ENCODE results near the gene CAMK2D. TPM values are rescaled to one million over a fixed set of nuclear protein-coding genes. Genes with fewer than 3 reads are reported as not detected.
"Not testable (repeated sequence)": the region's sequence is repeated elsewhere in the genome, so short reads cannot be mapped to it uniquely, and the experiment has no call there.

Gene CAMK2D
- total RNA-seq, 3 donors from 2014 or later: 124 to 136 (median 133) TPM

- Mint-ChIP-seq H3K4me1 (ENCODE audit: low read depth) (peaks cover 39% of the 10 kb centered on the region), H3K36me3 (ENCODE audit: insufficient read depth) (peaks cover 15% of the 10 kb centered on the region), H3K4me3 (no peak overlapping the region), H3K27me3 (ENCODE audit: low read depth) (no peaks in the 10 kb centered on the region), H3K9me3 (no peaks in the 10 kb centered on the region)
- DNase-seq: no peak
- peak; percentile 21 to 42 for ATAC-seq
Observed at GRCh38 chr4:113697429-113697828, 64.1 kb downstream of the CAMK2D start.

GRCh38 chr4:113695328-113696169 lies 66.0 kb downstream of the CAMK2D start:
- peaks cover 13% of the 10 kb centered on the region for H3K36me3 Mint-ChIP-seq (ENCODE audit: insufficient read depth)
- peaks cover 37% of the 10 kb centered on the region for H3K4me1 Mint-ChIP-seq (ENCODE audit: low read depth)
- DNase-seq (no peak), ATAC-seq (peak; percentile 58 to 75)
- no peak overlapping the region for H3K4me3 Mint-ChIP-seq
- H3K27me3 Mint-ChIP-seq (ENCODE audit: low read depth): no peaks in the 10 kb centered on the region
- H3K9me3 Mint-ChIP-seq: no peaks in the 10 kb centered on the region

- Mint-ChIP-seq H3K27me3 (ENCODE audit: low read depth) (no peaks in the 10 kb centered on the region), H3K36me3 (ENCODE audit: insufficient read depth) (peaks cover 16% of the 10 kb centered on the region), H3K9me3 (no peaks in the 10 kb centered on the region), H3K4me1 (ENCODE audit: low read depth) (peaks cover 33% of the 10 kb centered on the region), H3K4me3 (no peak overlapping the region)
- ATAC-seq (no peak), DNase-seq (no peak)
Observed at GRCh38 chr4:113694008-113694407, 67.5 kb downstream of the CAMK2D start.

DNA sequence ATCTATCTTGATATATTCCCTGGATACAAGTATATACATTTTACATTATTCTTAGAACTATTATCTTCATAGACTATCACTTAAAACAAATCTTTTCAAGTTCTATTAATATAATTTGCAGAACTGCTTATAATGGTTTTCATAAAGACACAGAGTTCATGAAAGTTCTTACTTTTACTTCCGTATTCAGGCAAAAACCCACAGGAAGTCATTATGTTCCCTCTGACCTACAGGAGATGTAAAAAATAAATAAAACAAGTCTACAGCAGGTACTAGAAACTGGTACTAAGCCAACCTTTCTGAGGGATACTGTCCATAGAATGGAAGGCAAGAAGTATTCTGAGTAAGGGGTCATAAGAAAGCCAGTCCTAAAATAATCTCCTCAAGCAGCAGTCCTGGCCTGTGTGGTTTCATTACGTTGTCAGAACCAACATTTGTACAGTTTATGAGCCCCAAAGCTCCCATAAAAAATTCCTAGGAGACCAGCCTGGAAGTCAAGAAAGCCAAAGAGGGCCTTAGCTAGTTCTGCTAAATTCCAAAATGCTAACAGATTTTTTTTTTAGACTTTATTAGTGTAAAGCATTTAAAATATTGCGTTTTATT lies 68.6 kb downstream of the CAMK2D start:
- Mint-ChIP-seq H3K36me3 (ENCODE audit: insufficient read depth) (peaks cover 23% of the 10 kb centered on the region), H3K4me1 (ENCODE audit: low read depth) (peaks cover 35% of the 10 kb centered on the region), H3K4me3 (no peak overlapping the region), H3K27me3 (ENCODE audit: low read depth) (no peaks in the 10 kb centered on the region), H3K9me3 (no peaks in the 10 kb centered on the region)
- DNase-seq: no peak
- ATAC-seq: peak in 1 of 2 donors; percentile 57

- H3K4me3 Mint-ChIP-seq: no peak overlapping the region
- peaks cover 31% of the 10 kb centered on the region for H3K36me3 Mint-ChIP-seq (ENCODE audit: insufficient read depth)
- H3K27me3 Mint-ChIP-seq (ENCODE audit: low read depth): no peaks in the 10 kb centered on the region
- H3K9me3 Mint-ChIP-seq: no peaks in the 10 kb centered on the region
- no peak for ATAC-seq
- H3K4me1 Mint-ChIP-seq (ENCODE audit: low read depth): peaks cover 46% of the 10 kb centered on the region
- no peak for DNase-seq
Observed at GRCh38 chr4:113691676-113692075, 69.9 kb downstream of the CAMK2D start.

DNA sequence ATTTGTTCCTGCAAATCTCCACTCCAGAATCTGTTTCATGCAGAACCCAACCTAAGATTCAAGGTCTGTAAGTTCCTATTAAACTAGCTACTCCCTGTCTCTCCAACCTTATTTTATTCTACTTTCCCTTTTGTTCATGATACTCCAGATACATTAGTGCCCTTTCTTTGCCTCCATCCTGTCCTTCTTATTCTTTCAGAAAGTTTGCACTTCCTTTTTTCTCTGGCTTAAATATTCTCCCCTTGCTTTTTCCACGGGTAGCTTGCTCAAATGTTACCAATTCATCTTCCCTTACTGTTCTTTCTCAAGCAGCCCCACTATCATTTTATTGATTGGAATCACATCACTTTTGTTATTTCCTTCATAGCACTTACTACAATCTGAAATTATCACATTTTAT lies 72.1 kb downstream of the CAMK2D start:
- DNase-seq: no peak
- H3K9me3 Mint-ChIP-seq: no peaks in the 10 kb centered on the region
- ATAC-seq: no peak
- H3K27me3 Mint-ChIP-seq (ENCODE audit: low read depth): no peaks in the 10 kb centered on the region
- no peak overlapping the region for H3K4me3 Mint-ChIP-seq
- peaks cover 58% of the 10 kb centered on the region for H3K4me1 Mint-ChIP-seq (ENCODE audit: low read depth)
- H3K36me3 Mint-ChIP-seq (ENCODE audit: insufficient read depth): peaks cover 35% of the 10 kb centered on the region

DNA sequence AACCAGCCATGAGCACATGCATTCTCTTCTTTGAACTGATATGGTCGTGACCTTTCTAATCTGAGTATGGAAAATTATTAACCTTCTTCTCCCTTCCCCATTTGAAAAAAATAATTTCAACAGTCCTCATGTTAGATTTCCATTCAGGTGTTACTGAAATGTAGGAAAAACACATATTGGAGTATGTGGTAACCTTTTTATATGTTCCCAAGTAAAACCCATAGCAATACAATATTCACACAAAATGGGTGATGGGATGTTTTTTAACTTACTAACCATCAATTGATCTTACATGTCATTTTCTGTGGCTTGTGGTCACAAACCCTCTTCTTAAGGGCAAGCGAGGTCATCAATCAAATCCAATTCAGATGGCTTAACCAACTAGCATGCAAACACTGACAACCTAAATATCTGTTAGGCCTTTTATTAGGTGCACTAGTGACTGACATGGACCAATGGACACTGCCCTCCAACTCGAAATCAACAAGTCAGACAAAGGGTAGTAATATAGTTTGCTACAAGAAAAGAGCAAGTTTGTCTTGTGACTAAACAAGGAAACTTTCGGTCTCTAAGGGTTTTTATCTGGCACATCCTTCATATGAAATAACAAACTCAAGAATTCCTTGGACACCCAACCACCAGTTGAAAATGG lies 74.3 kb downstream of the CAMK2D start:
- no peak for DNase-seq
- H3K36me3 Mint-ChIP-seq (ENCODE audit: insufficient read depth): peaks cover 44% of the 10 kb centered on the region
- H3K9me3 Mint-ChIP-seq: no peaks in the 10 kb centered on the region

GRCh38 chr4:113685157-113685556 lies 76.4 kb downstream of the CAMK2D start:
- not testable (repeated sequence) for H3K27me3 Mint-ChIP-seq (ENCODE audit: low read depth); H3K4me3 Mint-ChIP-seq; H3K9me3 Mint-ChIP-seq; ATAC-seq; DNase-seq
- peaks cover 77% of the 10 kb centered on the region for H3K4me1 Mint-ChIP-seq (ENCODE audit: low read depth)
- peaks cover 54% of the 10 kb centered on the region for H3K36me3 Mint-ChIP-seq (ENCODE audit: insufficient read depth)

More for the DNA sequence above, 74.3 kb downstream of the CAMK2D start:
- ATAC-seq: no peak
- no peaks in the 10 kb centered on the region for H3K27me3 Mint-ChIP-seq (ENCODE audit: low read depth)
- peaks cover 68% of the 10 kb centered on the region for H3K4me1 Mint-ChIP-seq (ENCODE audit: low read depth)
- H3K4me3 Mint-ChIP-seq: no peak overlapping the region

DNA sequence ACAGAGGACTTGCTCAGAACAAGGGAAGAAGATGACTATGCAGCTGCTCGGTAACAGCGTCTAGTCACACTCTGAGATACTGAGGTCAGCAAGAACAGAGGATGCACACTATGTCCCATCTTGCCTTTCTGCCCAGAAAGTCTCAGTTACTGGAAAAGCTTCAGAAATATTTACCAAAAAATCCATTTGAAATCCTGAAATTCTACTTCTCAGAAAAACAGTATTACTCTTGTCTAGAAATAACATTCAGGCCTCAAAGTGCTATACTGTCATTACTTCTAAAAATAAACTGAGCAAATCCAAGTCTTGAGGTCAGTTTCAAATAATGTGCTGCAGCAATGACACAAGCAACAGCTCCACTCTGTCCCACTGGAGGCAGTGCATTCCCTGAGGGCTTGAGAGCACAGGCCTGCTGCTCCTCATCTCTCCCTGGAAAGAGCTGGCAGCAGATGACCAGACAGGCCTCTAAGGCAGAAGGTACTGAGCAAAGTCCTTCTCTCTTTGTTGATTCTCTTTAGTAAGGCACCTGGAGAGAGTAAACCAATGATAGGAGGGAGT lies 76.9 kb downstream of the CAMK2D start:
- Mint-ChIP-seq H3K4me3 (no peak overlapping the region), H3K4me1 (ENCODE audit: low read depth) (peaks cover 75% of the 10 kb centered on the region), H3K27me3 (ENCODE audit: low read depth) (no peaks in the 10 kb centered on the region), H3K9me3 (peaks cover 9% of the 10 kb centered on the region), H3K36me3 (ENCODE audit: insufficient read depth) (peaks cover 51% of the 10 kb centered on the region)
- DNase-seq (no peak), ATAC-seq (peak; percentile 70 to 73)

DNA sequence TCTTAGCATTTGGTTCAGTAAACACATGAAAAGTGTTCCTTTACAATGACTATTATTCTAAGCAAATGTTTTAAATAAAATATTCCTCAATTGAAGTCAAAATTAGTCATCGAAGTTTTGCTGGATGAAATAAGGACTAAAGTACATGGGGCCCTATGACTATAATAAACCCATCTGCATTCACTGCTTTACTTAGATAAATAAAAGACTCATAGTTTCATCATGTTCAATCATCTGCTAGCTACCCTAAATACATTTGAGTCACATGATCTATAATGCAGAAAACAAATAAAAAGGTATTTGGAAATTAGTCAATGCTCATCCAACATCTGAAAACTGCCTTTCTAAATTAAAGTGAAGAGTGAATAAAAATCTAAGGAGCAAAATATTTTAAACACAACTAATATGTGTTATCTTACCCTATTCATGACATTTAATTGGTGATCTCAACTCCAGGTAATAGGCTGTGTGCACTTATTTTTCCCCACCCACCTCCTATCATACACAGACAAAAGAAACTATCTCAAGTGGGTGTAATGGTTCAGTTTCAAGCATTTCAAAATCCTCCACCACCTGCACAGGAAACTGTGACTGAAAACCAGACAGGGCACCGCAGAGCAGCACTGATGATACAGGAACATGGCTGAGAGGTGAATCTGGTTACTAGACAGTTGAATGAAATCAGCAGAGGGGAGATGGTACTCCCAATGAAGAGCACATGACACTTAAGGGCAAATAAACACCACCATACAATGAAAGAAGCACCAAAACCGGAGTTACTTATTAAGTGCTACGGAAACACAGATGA lies 78.6 kb downstream of the CAMK2D start:
- H3K4me3 Mint-ChIP-seq: peak overlapping the region; percentile 64
- DNase-seq: peak; percentile 60
- peaks cover 46% of the 10 kb centered on the region for H3K36me3 Mint-ChIP-seq (ENCODE audit: insufficient read depth)
- no peaks in the 10 kb centered on the region for H3K27me3 Mint-ChIP-seq (ENCODE audit: low read depth)
- H3K9me3 Mint-ChIP-seq: peaks cover 9% of the 10 kb centered on the region
- peak; percentile 87 to 89 for ATAC-seq
- peaks cover 72% of the 10 kb centered on the region for H3K4me1 Mint-ChIP-seq (ENCODE audit: low read depth)

- H3K27me3 Mint-ChIP-seq (ENCODE audit: low read depth): no peaks in the 10 kb centered on the region
- DNase-seq (no peak), ATAC-seq (no peak)
- H3K4me3 Mint-ChIP-seq: no peak overlapping the region
- peaks cover 9% of the 10 kb centered on the region for H3K9me3 Mint-ChIP-seq
- H3K36me3 Mint-ChIP-seq (ENCODE audit: insufficient read depth): peaks cover 58% of the 10 kb centered on the region
- peaks cover 77% of the 10 kb centered on the region for H3K4me1 Mint-ChIP-seq (ENCODE audit: low read depth)
Observed at GRCh38 chr4:113678641-113679040, 82.9 kb downstream of the CAMK2D start.

DNA sequence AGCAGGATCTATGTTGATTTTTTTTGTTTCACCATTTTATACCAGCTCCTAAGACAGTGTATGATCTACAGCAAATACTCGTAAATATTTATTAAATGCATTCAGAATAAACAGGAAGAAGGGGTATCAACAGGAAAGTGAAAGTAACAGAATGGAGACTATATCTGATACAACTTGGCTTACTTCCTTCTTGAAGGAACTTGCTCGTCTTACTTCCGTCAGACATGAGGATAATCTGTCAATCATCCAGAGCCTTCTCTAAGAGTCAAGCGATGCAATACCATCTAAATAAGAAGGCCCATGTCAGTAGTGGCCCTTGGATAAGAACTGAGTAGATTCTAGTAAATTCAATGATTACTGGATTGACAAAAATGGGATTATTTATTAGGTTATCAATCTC lies 84.2 kb downstream of the CAMK2D start:
- no peak for ATAC-seq
- peaks cover 51% of the 10 kb centered on the region for H3K36me3 Mint-ChIP-seq (ENCODE audit: insufficient read depth)

GRCh38 chr4:113675731-113676697 lies 85.5 kb downstream of the CAMK2D start:
- DNase-seq (no peak), ATAC-seq (no peak)
- Mint-ChIP-seq H3K27me3 (ENCODE audit: low read depth) (no peaks in the 10 kb centered on the region), H3K4me1 (ENCODE audit: low read depth) (peaks cover 68% of the 10 kb centered on the region), H3K36me3 (ENCODE audit: insufficient read depth) (peaks cover 46% of the 10 kb centered on the region), H3K4me3 (no peak overlapping the region), H3K9me3 (peaks cover 3% of the 10 kb centered on the region)

More for the DNA sequence above, 84.2 kb downstream of the CAMK2D start:
- Mint-ChIP-seq H3K9me3 (peaks cover 9% of the 10 kb centered on the region), H3K4me3 (peak overlapping the region; percentile 60), H3K4me1 (ENCODE audit: low read depth) (peaks cover 74% of the 10 kb centered on the region), H3K27me3 (ENCODE audit: low read depth) (no peaks in the 10 kb centered on the region)
- DNase-seq: no peak

All from activated T-cell treated with anti-CD3 and anti-CD28 coated beads, Interleukin-2, amount 50 U/mL, for 4 hours (primary cell).